ENCODE results near the gene MTCH1.

The MTCH1 gene

GRCh38 chr6:36986704-36987047 lies 680 bp upstream of the MTCH1 start:
- Histone ChIP-seq H3K9me3 (no peaks in the 10 kb centered on the region), H3K4me3 (ENCODE audit: low read depth, low read length) (peak overlapping the region; percentile 70), H3K27me3 (no peaks in the 10 kb centered on the region), H3K4me1 (peaks cover 3% of the 10 kb centered on the region), H3K36me3 (0 out of 2 replicates have a peak, but pooled peaks cover 2% of the 10 kb centered on the region)
- DNase-seq, result no peak
- no peak for TF ChIP-seq CTCF (IDR thresholded peaks at IDR 0.05; ENCODE audit: low read depth, low read length)

- Histone ChIP-seq H3K4me3 (ENCODE audit: low read depth, low read length) (peak overlapping the region; percentile 70), H3K4me1 (peaks cover 3% of the 10 kb centered on the region), H3K36me3 (0 out of 2 replicates have a peak, but pooled peaks cover 2% of the 10 kb centered on the region), H3K27me3 (no peaks in the 10 kb centered on the region), H3K9me3 (no peaks in the 10 kb centered on the region)
- no peak for DNase-seq
- TF ChIP-seq CTCF (IDR thresholded peaks at IDR 0.05; ENCODE audit: low read depth, low read length), result no peak
These were observed 584 bp downstream of the MTCH1 start for GRCh38 chr6:36985417-36985807.

- Histone ChIP-seq H3K9me3 (no peaks in the 10 kb centered on the region), H3K4me3 (ENCODE audit: low read depth, low read length) (peak overlapping the region; percentile 70), H3K36me3 (0 out of 2 replicates have a peak, but pooled peaks cover 2% of the 10 kb centered on the region), H3K4me1 (peaks cover 3% of the 10 kb centered on the region), H3K27me3 (no peaks in the 10 kb centered on the region)
- DNase-seq, result peak; percentile 51
- TF ChIP-seq CTCF (IDR thresholded peaks at IDR 0.05; ENCODE audit: low read depth, low read length), result no peak
These were observed 1.2 kb downstream of the MTCH1 start for GRCh38 chr6:36984581-36985416.

- DNase-seq, result no peak
- H3K27me3 ChIP-seq, result no peaks in the 10 kb centered on the region
- H3K9me3 ChIP-seq, result no peaks in the 10 kb centered on the region
- 0 out of 2 replicates have a peak overlapping the region, but pooled peaks have one; percentile 5 for H3K4me3 ChIP-seq (ENCODE audit: low read depth, low read length)
- H3K4me1 ChIP-seq, result peaks cover 3% of the 10 kb centered on the region
- peaks cover 5% of the 10 kb centered on the region; the same call in 1 of the 2 replicates for H3K36me3 ChIP-seq
- TF ChIP-seq CTCF (IDR thresholded peaks at IDR 0.05; ENCODE audit: low read depth, low read length), result no peak
These were observed 2.5 kb downstream of the MTCH1 start for GRCh38 chr6:36983538-36983937.

DNA sequence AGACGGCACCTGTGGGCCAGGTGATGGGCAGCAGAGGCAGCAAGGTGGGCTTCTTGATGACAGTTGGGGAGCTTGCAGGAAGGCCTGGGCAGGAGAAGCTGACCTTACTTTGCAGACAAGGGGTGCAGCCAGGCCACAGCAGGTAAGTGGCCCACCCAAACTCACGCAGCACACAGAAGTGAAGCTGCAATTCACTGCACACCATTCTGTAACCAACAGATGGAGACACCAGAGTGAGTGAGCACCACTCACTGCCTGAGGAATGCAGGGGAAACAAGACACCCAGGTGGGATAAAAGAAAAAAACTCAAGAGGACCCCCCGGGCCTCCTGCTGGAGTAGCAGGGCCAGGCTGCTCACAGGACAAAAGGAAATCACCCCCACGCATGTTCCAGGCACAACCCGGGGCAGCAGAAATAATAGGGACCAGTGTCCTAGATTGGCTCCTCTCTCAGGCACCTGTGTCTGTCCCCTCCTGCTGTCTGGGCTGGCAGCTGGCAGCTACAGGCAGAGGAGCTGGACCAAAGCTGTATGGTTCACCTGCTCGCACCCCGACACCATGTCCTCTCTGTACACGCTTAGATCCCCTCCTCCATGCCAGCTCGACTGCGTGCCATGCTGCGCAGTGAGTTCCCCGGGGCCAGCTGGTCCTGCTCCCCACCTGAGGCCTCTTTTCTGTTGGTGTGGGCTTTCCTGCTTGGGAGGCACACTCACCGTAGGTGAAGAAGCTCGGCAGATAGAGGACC lies 4.9 kb downstream of the MTCH1 start:
- Histone ChIP-seq H3K9me3 (no peaks in the 10 kb centered on the region), H3K27me3 (no peaks in the 10 kb centered on the region), H3K36me3 (peaks cover 28% of the 10 kb centered on the region), H3K4me1 (peaks cover 3% of the 10 kb centered on the region; the same call in 1 of the 2 replicates), H3K4me3 (ENCODE audit: low read depth, low read length) (no peak overlapping the region)
- 0 out of 2 replicates have a peak, but pooled peaks have one; percentile 9 for TF ChIP-seq CTCF (IDR thresholded peaks at IDR 0.05; ENCODE audit: low read depth, low read length)
- no peak for DNase-seq

Data from BE2C (cell line).